ENCODE results near the gene NF1.
"Not testable (repeated sequence)": the region's sequence is repeated elsewhere in the genome, so short reads cannot be mapped to it uniquely, and the experiment has no call there.

The NF1 gene

GRCh38 chr17:31089471-31089870 lies 5.3 kb upstream of the NF1 start:
- DNase-seq (ENCODE audit: low read depth) = no peak

GRCh38 chr17:31090650-31091049 lies 4.1 kb upstream of the NF1 start:
- DNase-seq (ENCODE audit: low read depth) = not testable (repeated sequence)

- DNase-seq (ENCODE audit: low read depth) = no peak
Observed at GRCh38 chr17:31092475-31093064, 2.2 kb upstream of the NF1 start.

- no peak for DNase-seq (ENCODE audit: low read depth)
Observed at GRCh38 chr17:31093866-31094599, 744 bp upstream of the NF1 start.

- DNase-seq (ENCODE audit: low read depth) = no peak
Observed at GRCh38 chr17:31095236-31096105, 694 bp downstream of the NF1 start.

GRCh38 chr17:31096106-31096436 lies 1.3 kb downstream of the NF1 start:
- DNase-seq (ENCODE audit: low read depth) = no peak

- DNase-seq (ENCODE audit: low read depth) = no peak
Observed at GRCh38 chr17:31099016-31099415, 4.2 kb downstream of the NF1 start.

- no peak for DNase-seq (ENCODE audit: low read depth)
Observed at GRCh38 chr17:31100840-31101459, 6.2 kb downstream of the NF1 start.

GRCh38 chr17:31101943-31102342 lies 7.2 kb downstream of the NF1 start:
- no peak for DNase-seq (ENCODE audit: low read depth)

GRCh38 chr17:31105991-31106390 lies 11.2 kb downstream of the NF1 start:
- DNase-seq (ENCODE audit: low read depth) = no peak

GRCh38 chr17:31111183-31111582 lies 16.4 kb downstream of the NF1 start:
- DNase-seq (ENCODE audit: low read depth) = no peak

GRCh38 chr17:31112001-31112661 lies 17.4 kb downstream of the NF1 start:
- no peak for DNase-seq (ENCODE audit: low read depth)

GRCh38 chr17:31113368-31113767 lies 18.6 kb downstream of the NF1 start:
- not testable (repeated sequence) for DNase-seq (ENCODE audit: low read depth)

GRCh38 chr17:31113939-31114338 lies 19.2 kb downstream of the NF1 start:
- no peak for DNase-seq (ENCODE audit: low read depth)

- DNase-seq (ENCODE audit: low read depth) = no peak
Observed at GRCh38 chr17:31114956-31115555, 20.3 kb downstream of the NF1 start.

GRCh38 chr17:31116167-31116566 lies 21.4 kb downstream of the NF1 start:
- no peak for DNase-seq (ENCODE audit: low read depth)

GRCh38 chr17:31122746-31123145 lies 28.0 kb downstream of the NF1 start:
- no peak for DNase-seq (ENCODE audit: low read depth)

GRCh38 chr17:31126318-31126717 lies 31.5 kb downstream of the NF1 start:
- DNase-seq (ENCODE audit: low read depth) = no peak

GRCh38 chr17:31128241-31128640 lies 33.5 kb downstream of the NF1 start:
- DNase-seq (ENCODE audit: low read depth) = no peak

- DNase-seq (ENCODE audit: low read depth) = no peak
Observed at GRCh38 chr17:31130286-31131224, 35.8 kb downstream of the NF1 start.

GRCh38 chr17:31131299-31131698 lies 36.5 kb downstream of the NF1 start:
- DNase-seq (ENCODE audit: low read depth) = no peak

Measured in HS-5 (cell line).